GM19328 (cell line): ENCODE measurements around the gene DMRTA2.

ENCODE experiments used
- ATAC-seq: cut with Tn5 transposase; IDR thresholded peaks from one replicate; pipeline ENCODE4 v1.9.1; 2021; ENCODE audit warnings: mild to moderate bottlenecking, moderate library complexity; ENCODE audit not compliant: unreplicated experiment

The DMRTA2 gene

DNA sequence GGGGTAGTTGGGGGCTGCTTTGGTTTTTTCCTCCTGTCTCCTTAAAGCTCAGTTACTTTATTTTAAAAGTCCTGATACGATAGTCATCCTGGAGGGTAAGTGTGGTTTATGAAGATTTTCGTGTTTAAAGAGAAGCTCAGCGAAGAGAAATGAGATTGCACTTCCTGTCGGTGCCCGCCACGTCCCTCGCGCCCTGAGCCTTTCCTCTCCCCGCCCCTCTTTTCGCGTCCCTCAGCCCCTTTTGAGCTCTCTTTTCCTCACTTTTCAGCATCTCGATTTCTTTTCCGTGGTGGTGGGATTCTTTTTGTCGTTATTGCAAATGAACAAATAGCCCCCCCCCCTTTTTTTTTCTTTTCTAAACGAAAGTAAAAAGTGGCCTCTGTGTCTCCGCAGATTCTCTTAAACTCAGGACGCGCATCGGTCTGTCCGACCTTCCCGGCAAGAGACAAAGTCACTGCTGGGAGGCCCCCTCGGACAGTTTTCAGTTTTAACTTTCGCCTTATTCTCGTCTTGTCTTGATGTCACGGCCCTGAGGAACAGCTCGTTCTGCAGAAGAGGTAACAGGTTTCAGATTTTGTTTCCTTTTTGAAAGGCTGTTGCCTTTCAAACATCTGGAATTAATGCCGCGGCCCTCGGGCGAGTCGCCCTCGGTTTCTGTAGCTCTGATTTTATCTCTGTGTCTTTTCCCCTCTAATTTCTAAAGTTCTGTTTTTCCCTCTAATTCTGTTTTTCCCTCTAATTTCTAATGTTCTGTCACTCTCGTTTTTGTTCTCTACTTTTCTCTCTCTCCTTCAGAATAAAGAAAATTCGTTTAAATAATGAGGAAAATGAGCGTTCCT, 1.0 kb upstream of the DMRTA2 start:
- no peak for ATAC-seq

DNA sequence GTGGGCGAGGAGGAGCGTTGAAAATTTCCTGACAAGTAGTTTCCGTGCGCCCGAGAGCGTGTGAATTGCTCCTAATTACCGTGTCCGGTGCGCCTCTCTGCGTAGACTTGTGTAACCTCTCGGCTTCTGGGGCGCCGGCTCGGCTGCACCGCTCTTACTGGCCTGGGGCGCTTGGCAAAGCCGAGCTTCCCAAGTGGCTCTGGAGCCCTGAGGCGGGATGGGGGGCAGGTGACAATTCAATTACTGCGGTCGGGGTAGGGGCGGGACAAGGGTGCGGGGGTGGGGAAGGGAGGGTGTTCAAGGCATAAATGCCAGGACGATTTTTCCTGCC, 392 bp upstream of the DMRTA2 start:
- ATAC-seq: no peak

- ATAC-seq: no peak
Measured at GRCh38 chr1:50422675-50422945, 633 bp downstream of the DMRTA2 start.

DNA sequence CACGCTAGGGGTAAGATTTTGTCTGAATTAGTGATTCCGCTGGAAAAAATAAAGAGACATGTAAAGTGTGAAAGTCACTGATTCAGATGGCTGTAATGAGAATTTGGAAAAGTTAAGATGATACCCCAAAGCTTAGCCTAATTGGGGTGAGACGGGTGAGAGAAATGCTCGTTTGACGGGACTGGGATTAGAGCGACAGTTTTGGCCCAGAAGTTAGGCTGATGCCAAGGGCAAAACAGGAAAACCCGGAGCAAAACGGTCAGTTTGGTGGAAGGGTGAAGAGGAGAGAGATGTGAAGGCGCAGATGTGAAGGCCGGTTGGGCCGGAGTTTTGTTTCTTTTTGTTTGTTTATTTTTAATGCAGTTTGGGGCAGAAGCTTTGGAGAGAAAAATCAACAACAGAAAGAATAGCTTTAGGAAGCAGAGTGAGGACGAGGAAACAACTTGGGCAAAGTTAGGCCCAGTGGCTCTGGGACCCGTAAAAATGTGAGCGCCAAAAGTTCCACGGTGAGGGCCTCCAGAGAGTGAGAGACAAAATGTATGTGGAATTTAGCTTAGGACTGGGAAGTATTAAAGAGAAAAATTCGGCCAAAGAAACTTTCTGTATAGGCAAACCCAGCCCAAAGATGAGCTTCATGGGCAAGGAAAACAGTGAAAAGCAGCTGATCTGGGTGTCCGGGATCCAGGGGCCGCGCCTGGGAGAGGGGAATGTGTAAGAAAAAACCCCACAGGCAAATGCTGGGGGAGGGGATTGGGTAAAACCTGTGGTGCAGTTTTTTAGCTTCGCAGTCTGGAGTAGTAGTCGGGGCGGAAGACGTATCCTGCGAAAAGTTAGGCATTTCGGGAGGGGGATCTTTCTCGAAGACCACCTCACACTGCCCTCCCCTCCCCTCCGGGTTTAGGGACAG, 1.2 kb downstream of the DMRTA2 start:
- no peak for ATAC-seq

DNA sequence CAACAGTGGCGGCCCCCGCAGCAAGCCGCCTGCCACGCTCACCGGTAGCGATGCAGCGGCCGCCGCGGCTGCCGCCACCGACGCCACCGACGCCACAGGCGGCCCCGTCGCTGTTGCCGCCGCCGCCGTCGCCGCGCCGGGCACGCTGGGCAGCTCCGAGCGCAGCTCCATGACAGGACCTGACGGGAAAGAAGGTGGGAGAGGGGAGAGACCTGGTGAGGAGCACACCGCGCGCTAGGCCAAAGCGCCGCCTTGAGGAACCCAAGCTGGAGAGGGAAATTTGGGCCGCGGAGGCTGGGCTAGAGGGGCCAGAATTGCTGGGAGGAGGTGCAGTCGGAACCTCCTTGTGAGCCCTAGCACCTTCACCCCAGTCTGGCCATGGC, 1.9 kb downstream of the DMRTA2 start:
- no peak for ATAC-seq

DNA sequence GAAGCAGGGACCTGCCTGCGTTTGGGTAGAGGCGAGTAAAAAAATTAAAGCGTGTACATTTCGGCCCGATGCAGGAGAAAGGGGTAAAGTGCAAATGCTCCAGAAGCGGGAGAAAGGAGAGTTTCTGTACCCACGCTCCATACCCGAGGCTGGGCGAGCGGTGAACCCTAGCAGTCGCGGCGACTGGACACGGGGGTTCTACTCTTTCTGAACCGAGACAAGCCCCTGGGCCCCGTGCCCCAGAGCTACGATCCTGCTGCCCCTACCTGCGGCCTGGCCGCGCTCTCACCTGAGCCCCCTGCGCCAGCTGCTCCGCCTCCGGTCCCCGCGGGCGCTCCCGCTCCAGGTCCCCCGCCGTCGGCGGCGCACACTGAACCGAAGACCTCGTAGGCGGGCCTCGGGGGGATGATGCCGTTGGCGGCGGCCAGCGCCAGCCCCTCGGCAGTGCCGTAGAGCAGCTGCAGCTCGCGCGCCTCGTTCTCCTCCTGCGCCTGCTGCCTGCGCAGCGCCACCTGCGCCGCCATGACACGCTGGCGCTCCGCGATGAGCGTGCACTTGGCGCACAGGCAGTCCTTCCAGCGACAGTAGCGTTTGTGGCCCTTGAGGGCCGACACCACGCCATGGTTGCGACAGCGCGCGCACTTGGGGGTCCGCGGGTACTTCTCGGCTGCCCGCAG, 2.4 kb downstream of the DMRTA2 start:
- ATAC-seq: no peak

DNA sequence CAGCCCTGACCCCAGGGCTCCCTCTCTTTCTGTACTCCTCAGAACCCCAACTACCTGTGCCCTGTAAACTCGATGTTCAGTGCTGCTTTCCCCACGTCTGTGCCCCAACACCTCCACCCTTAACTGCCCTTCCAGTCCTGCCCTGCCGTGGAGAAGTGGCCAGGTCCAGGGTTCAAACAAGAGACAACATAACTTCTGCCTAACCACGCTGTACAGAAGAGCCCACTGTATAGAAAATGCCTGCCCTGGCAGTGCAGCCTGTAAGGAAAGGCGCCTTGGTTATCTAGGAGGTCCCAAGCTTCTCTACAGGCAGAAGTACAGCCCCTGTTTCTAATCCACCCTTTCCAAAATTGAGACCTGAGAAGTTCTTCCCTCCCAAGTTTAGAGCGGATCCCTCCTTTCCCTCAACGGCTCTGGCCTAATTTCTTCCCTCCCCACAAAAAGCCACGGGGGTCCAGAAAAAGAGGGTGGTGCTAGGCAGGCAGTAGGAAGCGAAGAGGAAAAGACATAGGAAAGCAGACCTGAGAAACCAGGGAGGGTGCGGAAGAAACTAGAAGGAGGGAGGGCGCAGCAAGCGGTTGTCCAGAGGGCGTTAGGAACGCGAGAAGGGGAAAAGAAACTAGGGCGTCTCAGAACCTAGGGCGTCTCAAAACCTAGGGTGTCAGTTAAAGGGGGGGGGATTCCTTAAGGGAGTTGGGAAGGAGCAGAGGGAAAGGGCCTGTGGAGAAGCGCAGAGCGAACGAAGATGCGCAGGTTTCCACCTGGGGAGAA, 3.2 kb downstream of the DMRTA2 start:
- ATAC-seq: no peak

GRCh38 chr1:50419192-50419906, 3.9 kb downstream of the DMRTA2 start:
- ATAC-seq: no peak

DNA sequence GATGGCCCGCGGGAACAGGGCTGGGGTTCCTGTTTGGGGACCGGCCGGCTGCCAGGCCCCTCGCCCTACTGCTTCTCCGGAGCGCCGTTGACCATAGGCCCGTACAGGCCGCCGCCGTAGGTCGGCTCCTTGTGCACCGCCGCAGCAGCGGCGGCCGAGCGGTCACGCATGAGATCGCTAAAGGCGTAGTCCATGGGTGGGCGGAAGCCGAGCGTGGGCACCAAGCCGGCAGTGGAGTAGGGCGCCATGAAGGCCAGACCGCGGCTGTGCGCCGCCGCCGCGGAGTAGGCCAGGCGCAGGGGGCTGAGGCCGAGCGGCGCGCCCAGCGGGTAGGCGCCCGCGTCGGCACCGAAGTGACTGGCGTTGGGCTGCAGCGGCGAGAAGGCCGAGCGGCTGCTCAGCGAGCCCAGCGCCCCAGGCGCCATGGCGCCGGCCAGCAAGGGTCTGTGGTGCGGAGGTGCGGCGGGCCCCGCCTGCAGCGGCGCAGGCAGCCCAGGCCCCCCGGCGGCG, 4.6 kb downstream of the DMRTA2 start:
- ATAC-seq: no peak

DNA sequence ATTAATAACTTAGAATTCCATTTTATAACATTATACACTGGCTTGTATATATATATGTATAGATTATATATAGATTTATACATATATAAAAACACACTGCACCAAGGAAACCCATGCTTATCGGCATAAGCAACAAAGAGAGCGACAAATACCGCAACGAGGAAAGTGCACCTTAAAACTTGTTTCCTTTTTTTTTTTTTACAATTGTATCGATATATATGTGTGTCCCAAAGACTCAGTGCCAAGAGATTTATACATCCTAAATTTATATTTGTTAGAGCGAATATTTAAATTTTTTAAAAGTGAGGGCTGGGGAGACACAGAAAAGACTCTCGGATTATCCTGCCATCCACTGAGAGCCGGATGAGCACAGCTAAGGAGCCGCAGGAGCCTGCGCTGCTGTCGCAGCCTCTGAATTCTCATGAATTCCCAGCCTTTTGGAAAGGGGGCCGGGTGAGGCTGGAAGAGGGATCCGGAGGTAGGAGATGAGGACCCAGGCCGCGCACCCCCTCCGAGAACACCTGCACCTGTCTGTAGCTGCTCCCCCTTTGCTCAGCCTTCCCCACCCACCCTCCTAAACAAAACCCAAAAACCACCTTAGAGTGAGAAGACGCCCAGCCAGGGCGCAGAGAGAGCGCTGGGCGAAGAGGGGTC, 5.2 kb downstream of the DMRTA2 start:
- no peak for ATAC-seq

DNA sequence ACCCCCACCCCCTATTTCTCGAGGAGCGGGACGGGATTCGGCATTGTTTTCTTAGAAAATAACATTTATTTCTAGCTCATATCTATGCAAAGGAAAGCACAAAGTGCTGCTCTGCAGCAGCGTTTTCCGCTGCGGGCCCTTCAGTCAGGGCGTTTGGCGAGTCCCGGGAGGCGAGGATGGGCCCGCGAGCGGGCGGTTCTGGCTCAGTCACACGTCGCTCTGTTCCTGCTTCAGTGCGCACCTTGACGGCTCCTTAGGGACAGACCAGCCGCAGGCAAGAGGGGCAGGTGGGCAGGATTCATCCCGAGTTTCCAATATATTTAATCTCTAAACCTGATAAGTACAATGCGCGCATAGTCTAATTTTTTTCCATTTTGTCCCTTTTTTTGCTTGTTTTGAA, 5.7 kb downstream of the DMRTA2 start:
- no peak for ATAC-seq

DNA sequence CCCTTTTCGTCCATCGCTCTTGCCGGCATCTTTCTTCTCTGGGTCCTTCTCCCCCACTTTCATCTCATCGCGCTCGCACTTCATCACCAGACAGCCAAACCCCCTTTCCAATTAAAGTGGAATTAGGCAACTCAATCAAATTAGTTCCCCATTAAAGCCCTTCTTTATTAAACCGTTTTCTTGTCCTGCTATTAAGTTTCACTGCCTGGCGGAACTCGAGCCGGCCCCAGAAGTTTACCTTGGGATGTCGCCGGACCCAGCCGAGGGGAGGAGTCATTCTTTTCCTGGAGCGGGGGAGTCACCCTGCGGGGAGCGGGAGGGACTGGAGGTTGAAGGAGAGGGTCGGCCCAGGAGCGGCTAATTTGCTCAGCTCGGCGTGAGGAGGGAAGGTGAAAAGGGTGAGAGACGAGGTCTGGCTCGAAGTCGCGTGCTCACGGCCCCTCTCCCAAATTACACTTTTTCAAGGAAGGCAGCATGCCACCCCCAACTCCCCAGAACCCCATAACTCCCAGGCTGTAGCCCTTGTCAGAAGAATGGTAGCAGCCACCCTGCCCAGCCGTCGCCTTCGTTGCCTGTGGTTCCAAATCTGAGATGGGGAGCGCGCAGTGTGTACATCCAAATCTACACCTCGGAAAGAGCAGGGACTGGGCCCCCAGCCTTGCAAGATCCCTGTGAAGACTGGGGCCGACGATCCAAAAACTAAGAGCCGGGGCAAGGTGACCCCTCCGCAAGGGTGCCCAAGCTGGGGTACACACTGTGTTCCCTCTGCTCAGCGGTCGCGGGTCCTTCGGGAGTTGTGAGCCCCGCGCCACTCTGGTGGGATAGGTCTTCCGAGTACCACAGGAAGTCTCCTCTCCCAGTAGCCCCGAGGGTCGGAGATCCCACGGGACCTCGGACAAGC, 6.4 kb downstream of the DMRTA2 start:
- ATAC-seq: no peak

GRCh38 chr1:50416150-50416527, 7.1 kb downstream of the DMRTA2 start:
- no peak for ATAC-seq

DNA sequence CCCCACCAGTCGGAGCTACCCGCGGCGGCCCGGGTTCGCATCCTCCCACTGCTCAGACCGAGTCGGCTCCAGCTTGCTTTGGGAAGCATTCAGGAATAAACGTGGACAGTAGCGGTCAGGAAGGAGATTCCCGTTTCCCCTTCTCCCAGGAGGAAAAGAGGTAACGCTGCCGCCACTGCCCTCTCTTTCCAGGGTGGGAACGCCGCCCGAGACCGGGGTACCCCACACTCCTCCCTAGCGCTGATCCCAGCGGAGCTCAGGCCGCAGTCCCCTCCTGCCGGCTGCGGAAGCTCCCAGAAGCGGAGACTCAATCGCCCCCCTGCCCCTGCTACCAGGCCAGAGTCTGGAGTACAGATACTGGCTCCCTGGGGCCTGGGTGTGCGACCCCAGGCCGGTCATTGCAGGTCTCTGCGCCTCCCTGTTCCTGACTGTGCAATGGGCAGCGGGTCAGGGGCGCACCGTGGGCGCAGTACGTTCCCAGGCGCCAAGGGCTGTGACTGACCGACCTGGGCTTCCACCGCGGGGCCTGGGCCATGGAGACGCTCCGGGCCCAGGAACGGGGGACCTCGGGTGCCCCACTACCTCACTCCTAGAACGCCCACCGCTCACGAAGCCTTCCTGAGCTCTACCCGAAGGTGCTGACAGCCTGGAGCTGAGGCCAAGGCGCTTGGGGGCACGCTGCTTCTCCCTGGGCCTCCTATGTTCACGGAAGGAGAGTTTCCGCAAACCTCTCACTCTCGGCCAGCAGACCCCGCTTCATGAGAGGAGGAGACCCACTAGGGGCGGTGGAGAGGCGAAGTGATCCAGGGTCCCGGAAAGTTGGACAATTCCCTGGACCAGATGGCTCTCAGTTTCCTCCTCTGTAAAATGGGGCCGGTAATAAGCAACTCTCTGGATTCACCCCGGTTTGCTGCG, 7.8 kb downstream of the DMRTA2 start:
- no peak for ATAC-seq

GRCh38 chr1:50414853-50415234, 8.4 kb downstream of the DMRTA2 start:
- ATAC-seq: no peak

DNA sequence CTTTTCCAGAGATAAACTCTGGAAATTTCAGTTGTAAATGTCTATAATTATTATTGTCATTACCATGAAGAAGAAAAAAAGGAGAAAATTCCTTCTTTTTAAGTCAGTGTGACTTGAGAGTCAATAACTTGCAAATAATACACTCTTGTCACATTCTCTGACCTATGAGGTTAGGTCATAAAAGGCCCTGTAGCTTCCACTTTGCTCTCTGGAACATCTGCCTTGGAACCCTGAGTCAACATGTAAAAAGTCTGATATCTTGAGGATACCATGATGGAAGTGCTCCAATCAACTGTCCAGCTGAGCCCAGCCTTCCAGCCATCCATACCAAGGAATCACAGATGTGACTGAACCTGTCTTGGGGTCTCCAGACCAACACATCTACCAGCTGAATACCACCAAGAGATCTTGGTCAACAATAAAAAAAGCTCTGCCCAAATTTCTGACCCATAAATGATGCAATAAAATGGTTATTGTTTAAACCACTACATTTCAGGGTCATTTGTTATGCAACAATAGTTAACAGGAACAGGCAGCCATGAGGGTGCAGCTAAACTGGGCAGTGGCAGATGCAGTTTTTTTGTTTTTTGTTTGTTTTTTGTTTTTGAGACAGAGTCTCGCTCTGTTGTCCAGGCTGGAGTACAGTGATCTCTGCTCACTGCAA, 10.3 kb downstream of the DMRTA2 start:
- no peak for ATAC-seq

DNA sequence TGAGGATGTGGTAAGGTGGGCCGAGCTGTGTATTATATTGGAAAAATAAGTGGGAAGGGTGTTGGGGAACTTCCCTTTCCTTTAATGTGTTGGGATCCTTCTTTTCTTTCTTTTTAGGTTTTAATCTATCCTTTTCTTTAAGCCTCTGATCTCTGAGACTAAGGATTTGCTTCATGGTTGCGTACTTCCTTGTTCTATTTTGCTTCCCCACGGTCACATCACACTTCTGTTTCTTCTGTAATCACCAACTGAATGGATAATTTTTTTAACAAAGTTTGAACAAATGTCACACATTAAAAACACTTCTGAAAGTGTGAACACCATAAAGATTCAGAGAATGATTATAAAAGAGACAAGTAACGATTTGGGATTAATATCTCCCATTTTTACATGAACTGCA, 17.4 kb downstream of the DMRTA2 start:
- ATAC-seq: no peak
